ENCODE measurements around the gene SWAP70.

SWAP70 gene

GRCh38 chr11:9755561-9756185 lies 91.8 kb downstream of the SWAP70 start:
- no peak for DNase-seq

GRCh38 chr11:9756461-9756860 lies 92.6 kb downstream of the SWAP70 start:
- no peak for DNase-seq

GRCh38 chr11:9756878-9757277 lies 93.0 kb downstream of the SWAP70 start:
- DNase-seq: no peak

GRCh38 chr11:9757809-9758636 lies 94.1 kb downstream of the SWAP70 start:
- peak; percentile 84 to 93 for DNase-seq

GRCh38 chr11:9758637-9759518 lies 95.0 kb downstream of the SWAP70 start:
- DNase-seq: peak; percentile 54 to 79

- DNase-seq: peak; percentile 89 to 98
Observed at GRCh38 chr11:9759519-9760192, 95.8 kb downstream of the SWAP70 start.

- no peak for DNase-seq
Observed at GRCh38 chr11:9760193-9760575, 96.3 kb downstream of the SWAP70 start.

- DNase-seq: no peak
Observed at GRCh38 chr11:9761441-9761945, 97.6 kb downstream of the SWAP70 start.

GRCh38 chr11:9762531-9762930 lies 98.7 kb downstream of the SWAP70 start:
- DNase-seq: no peak

- no peak for DNase-seq
Observed at GRCh38 chr11:9763301-9763700, 99.4 kb downstream of the SWAP70 start.

- no peak for DNase-seq
Observed at GRCh38 chr11:9765320-9766101, 101.6 kb downstream of the SWAP70 start.

- DNase-seq: no peak
Observed at GRCh38 chr11:9769621-9770020, 105.7 kb downstream of the SWAP70 start.

- no peak for DNase-seq
Observed at GRCh38 chr11:9771071-9771511, 107.2 kb downstream of the SWAP70 start.

- DNase-seq: no peak
Observed at GRCh38 chr11:9772218-9772617, 108.3 kb downstream of the SWAP70 start.

GRCh38 chr11:9773524-9773923 lies 109.6 kb downstream of the SWAP70 start:
- no peak for DNase-seq

GRCh38 chr11:9774109-9774508 lies 110.2 kb downstream of the SWAP70 start:
- DNase-seq: no peak

GRCh38 chr11:9774591-9775397 lies 110.9 kb downstream of the SWAP70 start:
- DNase-seq: no peak

- DNase-seq: no peak
Observed at GRCh38 chr11:9775398-9775779, 111.5 kb downstream of the SWAP70 start.

- no peak for DNase-seq
Observed at GRCh38 chr11:9776203-9776602, 112.3 kb downstream of the SWAP70 start.

- no peak for DNase-seq
Observed at GRCh38 chr11:9777066-9777465, 113.2 kb downstream of the SWAP70 start.

GRCh38 chr11:9777525-9777924 lies 113.6 kb downstream of the SWAP70 start:
- DNase-seq: no peak
